ENCODE measurements around the gene LRRK1. TPM values are rescaled to one million over a fixed set of nuclear protein-coding genes. Genes with fewer than 3 reads are reported as not detected.

LRRK1 gene
- total RNA-seq, 4 donors from 2014 or later, result 7.1 to 29.3 (median 8.5) TPM

- Histone ChIP-seq H3K4me1 (no peaks in the 10 kb centered on the region), H3K36me3 (no peaks in the 10 kb centered on the region), H3K4me3 (replicated peaks in 1 of 3) (no peak overlapping the region), H3K27me3 (no peaks in the 10 kb centered on the region), H3K9me3 (no peaks in the 10 kb centered on the region), H3K27ac (no peak overlapping the region)
- DNase-seq, result no peak
- no peak for TF ChIP-seq CTCF (IDR thresholded peaks at IDR 0.05)
- no peak for TF ChIP-seq POLR2A (IDR thresholded peaks at IDR 0.05)
- intact Hi-C loops (cut with DNase I), result no loop called here
- WGBS, 2 donors, result 86 to 94% methylated on average over 8 to 13 of the region's 13 CpGs
Measured at GRCh38 chr15:101026656-101027272, 107.6 kb downstream of the LRRK1 start.

- Histone ChIP-seq H3K4me1 (no peaks in the 10 kb centered on the region), H3K9me3 (no peaks in the 10 kb centered on the region), H3K27me3 (no peaks in the 10 kb centered on the region), H3K27ac (no peak overlapping the region), H3K4me3 (replicated peaks in 1 of 3) (no peak overlapping the region), H3K36me3 (no peaks in the 10 kb centered on the region)
- no peak for DNase-seq
- WGBS, 2 donors, result 78 to 79% methylated on average over 15 to 25 of the region's 25 CpGs
- intact Hi-C loops (cut with DNase I), result no loop called here
- TF ChIP-seq CTCF (IDR thresholded peaks at IDR 0.05) (no peak), POLR2A (IDR thresholded peaks at IDR 0.05) (no peak)
Measured at GRCh38 chr15:101027273-101027901, 108.2 kb downstream of the LRRK1 start.

GRCh38 chr15:101027920-101028319, 108.8 kb downstream of the LRRK1 start:
- Histone ChIP-seq H3K27ac (no peak overlapping the region), H3K27me3 (no peaks in the 10 kb centered on the region), H3K36me3 (no peaks in the 10 kb centered on the region), H3K9me3 (no peaks in the 10 kb centered on the region), H3K4me3 (replicated peaks in 1 of 3) (no peak overlapping the region), H3K4me1 (no peaks in the 10 kb centered on the region)
- DNase-seq, result no peak
- no peak for TF ChIP-seq POLR2A (IDR thresholded peaks at IDR 0.05)
- TF ChIP-seq CTCF (IDR thresholded peaks at IDR 0.05), result no peak
- 86 to 90% methylated on average over 13 of the region's 13 CpGs for WGBS, 2 donors
- intact Hi-C loops (cut with DNase I), result no loop called here

- TF ChIP-seq POLR2A (IDR thresholded peaks at IDR 0.05) (no peak), CTCF (IDR thresholded peaks at IDR 0.05) (no peak)
- Histone ChIP-seq H3K4me3 (replicated peaks in 1 of 3) (no peak overlapping the region), H3K9me3 (no peaks in the 10 kb centered on the region), H3K27ac (no peak overlapping the region), H3K36me3 (no peaks in the 10 kb centered on the region), H3K4me1 (no peaks in the 10 kb centered on the region), H3K27me3 (no peaks in the 10 kb centered on the region)
- intact Hi-C loops (cut with DNase I), result no loop called here
- DNase-seq, result no peak
- 69 to 81% methylated on average over 9 of the region's 9 CpGs for WGBS, 2 donors
Measured at GRCh38 chr15:101028321-101028720, 109.2 kb downstream of the LRRK1 start.

GRCh38 chr15:101028772-101029438, 109.7 kb downstream of the LRRK1 start:
- Histone ChIP-seq H3K4me3 (replicated peaks in 1 of 3) (no peak overlapping the region), H3K4me1 (no peaks in the 10 kb centered on the region), H3K27ac (no peak overlapping the region), H3K27me3 (no peaks in the 10 kb centered on the region), H3K36me3 (no peaks in the 10 kb centered on the region), H3K9me3 (no peaks in the 10 kb centered on the region)
- no peak for DNase-seq
- WGBS, 2 donors, result 90 to 91% methylated on average over 19 of the region's 19 CpGs
- intact Hi-C loops (cut with DNase I), result no loop called here
- TF ChIP-seq CTCF (IDR thresholded peaks at IDR 0.05) (no peak), POLR2A (IDR thresholded peaks at IDR 0.05) (no peak)

Measured in thyroid gland (tissue), 4 donors.